Measurements from ENCODE around the gene PLA2G6.

Gene PLA2G6, protein sequence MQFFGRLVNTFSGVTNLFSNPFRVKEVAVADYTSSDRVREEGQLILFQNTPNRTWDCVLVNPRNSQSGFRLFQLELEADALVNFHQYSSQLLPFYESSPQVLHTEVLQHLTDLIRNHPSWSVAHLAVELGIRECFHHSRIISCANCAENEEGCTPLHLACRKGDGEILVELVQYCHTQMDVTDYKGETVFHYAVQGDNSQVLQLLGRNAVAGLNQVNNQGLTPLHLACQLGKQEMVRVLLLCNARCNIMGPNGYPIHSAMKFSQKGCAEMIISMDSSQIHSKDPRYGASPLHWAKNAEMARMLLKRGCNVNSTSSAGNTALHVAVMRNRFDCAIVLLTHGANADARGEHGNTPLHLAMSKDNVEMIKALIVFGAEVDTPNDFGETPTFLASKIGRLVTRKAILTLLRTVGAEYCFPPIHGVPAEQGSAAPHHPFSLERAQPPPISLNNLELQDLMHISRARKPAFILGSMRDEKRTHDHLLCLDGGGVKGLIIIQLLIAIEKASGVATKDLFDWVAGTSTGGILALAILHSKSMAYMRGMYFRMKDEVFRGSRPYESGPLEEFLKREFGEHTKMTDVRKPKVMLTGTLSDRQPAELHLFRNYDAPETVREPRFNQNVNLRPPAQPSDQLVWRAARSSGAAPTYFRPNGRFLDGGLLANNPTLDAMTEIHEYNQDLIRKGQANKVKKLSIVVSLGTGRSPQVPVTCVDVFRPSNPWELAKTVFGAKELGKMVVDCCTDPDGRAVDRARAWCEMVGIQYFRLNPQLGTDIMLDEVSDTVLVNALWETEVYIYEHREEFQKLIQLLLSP

GRCh38 chr22:38181453-38182200 lies at the start of gene PLA2G6:
Gene PLA2G6 (minus strand): TSS chr22:38181830. CDS start chr22:38169426, 12,404 bp downstream.
- DNase-seq = peak; percentile 90

- no peak for DNase-seq
These were observed 49.3 kb upstream of the PLA2G6 start for GRCh38 chr22:38230916-38231315.

- DNase-seq = no peak
These were observed 48.6 kb upstream of the PLA2G6 start for GRCh38 chr22:38230108-38230825.

- DNase-seq = no peak
These were observed 47.5 kb upstream of the PLA2G6 start for GRCh38 chr22:38228873-38229740.

GRCh38 chr22:38228326-38228872 lies 46.8 kb upstream of the PLA2G6 start:
- no peak for DNase-seq

DNA sequence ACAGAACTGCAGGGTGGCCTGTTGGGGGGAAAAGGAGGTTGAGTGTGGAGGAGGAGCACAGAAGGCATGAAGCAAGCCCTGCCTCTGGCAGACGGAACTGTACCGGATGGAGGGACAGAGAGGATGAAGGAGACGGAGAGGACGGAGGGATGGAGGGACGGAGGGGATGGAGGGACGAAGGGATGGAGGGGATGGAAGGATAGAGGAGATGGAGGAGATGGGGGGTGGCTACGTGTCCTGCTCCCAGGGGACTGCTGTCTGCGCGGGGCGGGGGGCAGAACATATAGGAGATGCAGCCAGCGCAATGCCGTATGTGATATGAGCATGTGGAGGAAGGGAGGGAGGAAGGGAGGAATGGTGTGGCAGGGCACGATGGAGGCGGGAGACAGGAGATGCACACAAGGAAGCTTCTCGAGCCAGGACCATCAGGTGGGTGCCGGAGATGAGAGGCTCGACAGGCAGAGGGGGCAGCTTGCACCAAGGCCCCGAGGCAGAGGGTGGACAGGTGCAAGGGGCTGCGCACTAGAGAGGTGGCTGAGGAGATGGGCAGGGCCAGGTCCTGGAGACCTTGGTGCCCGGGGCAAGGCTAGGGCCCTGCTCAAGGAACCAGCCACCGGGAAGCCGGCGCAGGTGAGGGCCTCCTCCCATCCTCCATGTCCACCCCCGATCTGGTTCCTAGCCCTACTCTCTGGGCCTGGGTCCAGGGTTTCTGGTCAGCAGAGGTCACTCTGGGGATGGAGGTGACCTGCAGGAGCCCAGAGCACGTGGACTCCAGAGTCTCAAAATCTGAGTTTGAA lies 45.4 kb upstream of the PLA2G6 start:
- DNase-seq = no peak

DNA sequence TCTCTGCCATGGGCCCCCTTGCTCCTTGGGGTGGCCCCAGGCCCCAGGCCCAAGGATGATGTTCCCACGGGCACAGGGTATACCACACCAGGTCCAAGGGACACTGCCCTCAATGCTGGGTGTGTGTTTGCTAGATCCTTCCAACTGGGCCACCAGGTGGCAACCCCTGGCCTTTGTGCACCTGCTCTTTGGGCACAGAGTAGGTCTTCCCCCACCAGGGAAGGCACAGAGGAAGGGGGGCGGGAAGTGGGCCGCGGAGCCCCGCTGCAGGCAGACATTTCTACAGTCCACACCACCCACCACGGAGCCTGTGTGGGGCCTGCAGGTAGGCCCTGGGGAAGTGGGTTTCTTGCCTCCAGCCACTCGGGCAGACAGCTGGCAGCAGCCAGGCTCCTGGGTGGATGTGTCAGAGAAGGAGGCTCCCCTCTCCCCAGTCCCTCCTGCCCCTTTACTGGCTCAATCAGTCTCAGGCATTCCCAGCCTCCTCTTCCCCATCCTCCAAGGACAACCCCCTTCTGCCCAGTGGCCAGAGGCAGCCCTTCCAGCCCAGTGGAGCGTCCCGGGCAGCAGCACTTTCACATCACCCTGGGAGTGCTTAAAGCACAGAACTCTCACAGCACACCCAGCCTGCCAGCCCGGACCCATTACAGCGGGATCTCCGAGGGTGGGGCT lies 41.8 kb upstream of the PLA2G6 start:
- no peak for DNase-seq

GRCh38 chr22:38222797-38223119 lies 41.1 kb upstream of the PLA2G6 start:
- DNase-seq = no peak

GRCh38 chr22:38221908-38222796 lies 40.5 kb upstream of the PLA2G6 start:
- no peak for DNase-seq

DNA sequence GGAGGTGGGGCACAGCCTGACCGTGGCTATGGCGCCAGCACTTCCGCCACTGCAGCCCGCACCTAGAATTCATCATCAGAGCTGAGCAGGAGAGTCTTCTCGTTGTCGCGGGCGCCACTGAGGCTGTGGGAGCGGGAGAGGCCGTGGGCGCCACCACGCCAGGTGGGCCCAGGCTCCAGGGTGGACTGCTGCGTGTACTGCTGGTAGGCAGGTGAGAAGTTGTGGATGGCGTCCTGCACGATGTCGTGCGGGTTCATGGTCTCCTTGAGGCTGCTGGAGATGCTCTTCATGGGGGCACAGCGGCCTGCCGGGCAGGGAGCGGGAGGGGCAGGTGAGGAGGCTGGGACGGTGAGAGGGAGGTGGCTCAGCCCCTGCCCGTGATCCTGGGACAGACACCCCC lies 39.8 kb upstream of the PLA2G6 start:
- DNase-seq = no peak

DNA sequence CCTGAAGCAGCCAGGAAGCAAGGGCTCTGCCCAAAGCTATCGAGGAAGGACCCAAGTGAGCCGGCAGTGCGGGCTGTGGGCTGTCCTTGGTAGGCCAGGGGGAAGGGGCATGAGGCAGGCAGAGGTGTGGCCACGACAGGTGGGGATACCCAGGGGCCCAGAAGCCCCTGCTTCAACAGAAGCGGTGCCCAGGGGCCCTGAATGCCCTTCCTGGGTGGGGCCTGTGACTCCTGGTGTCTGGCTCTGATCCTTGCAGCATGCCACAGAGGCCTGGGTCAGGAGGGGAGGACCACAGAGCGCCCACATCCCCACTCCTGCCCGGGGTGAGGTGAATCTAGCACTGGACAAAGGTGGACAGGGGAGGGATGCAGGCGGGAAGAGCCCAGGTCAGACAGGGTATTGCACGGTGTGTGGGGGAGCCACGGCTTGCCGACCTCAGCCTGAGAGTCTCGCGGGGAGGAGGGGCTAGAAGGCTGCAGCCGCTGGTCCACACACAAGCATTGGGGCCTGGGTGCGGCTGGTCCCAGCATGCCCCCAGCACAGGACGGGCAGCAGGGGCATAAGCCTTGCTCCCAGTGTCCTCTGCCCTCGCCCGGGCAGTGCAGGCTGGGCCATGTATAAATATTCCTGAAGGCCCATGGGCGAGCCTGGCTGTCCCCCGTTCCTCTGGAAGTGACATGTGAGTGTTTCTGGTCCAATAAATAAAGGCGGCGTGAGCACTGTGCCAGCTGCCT lies 39.2 kb upstream of the PLA2G6 start:
- DNase-seq = no peak

DNA sequence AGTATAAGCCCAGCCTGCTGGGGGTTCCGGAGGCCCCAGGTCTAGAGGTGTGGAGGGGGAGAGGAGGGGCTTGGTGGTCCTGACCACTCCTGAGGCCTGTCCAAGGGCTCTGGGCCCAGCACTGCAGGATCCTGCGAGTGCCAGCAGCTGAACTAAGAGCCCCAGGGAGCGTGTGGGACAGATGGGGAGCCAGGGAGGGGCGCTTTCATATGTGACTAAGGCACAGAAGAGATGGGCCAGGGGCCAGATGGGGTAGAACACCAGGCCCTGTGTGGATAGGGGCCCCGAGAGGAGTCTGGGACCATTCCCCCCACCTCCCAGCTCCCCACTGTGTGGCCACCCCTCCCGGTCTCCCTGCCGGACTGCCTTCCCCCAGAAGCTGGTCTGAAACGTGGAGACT lies 38.5 kb upstream of the PLA2G6 start:
- DNase-seq = no peak

DNA sequence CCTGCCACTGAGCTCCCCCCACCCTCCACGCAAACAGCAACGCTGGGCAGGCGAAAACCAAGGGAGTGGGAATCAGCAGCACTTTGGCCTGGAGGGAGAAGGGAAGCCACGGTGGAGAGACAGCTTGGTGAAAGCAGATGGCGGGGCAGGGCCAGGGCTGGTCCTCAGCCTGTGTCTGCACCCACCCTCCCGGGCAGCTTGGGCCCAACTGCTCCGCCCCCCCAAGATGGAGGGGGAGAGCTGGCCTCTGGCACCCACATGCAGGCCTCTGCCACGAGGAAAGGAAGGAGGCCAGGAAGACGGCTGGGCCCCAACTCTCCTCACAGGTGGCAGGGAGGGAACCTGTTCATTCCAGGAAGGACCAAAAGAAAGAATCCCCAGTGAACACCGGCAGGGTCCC lies 38.0 kb upstream of the PLA2G6 start:
- DNase-seq = no peak

GRCh38 chr22:38218661-38219622 lies 37.3 kb upstream of the PLA2G6 start:
- no peak for DNase-seq

GRCh38 chr22:38215156-38216038 lies 33.8 kb upstream of the PLA2G6 start:
- DNase-seq = no peak
